Measurements from ENCODE around the gene ONECUT2.

GRCh38 chr18:57432751-57433400, 2.3 kb upstream of the ONECUT2 start:
- TF ChIP-seq, protein P1, sequence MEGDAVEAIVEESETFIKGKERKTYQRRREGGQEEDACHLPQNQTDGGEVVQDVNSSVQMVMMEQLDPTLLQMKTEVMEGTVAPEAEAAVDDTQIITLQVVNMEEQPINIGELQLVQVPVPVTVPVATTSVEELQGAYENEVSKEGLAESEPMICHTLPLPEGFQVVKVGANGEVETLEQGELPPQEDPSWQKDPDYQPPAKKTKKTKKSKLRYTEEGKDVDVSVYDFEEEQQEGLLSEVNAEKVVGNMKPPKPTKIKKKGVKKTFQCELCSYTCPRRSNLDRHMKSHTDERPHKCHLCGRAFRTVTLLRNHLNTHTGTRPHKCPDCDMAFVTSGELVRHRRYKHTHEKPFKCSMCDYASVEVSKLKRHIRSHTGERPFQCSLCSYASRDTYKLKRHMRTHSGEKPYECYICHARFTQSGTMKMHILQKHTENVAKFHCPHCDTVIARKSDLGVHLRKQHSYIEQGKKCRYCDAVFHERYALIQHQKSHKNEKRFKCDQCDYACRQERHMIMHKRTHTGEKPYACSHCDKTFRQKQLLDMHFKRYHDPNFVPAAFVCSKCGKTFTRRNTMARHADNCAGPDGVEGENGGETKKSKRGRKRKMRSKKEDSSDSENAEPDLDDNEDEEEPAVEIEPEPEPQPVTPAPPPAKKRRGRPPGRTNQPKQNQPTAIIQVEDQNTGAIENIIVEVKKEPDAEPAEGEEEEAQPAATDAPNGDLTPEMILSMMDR (conservative IDR thresholded peaks at IDR 0.05; ENCODE audit: low read depth in 2 of 2) = no peak
- TF ChIP-seq JUNB (IDR thresholded peaks at IDR 0.05; ENCODE audit: unreplicated experiment) = no peak
- peak; percentile 63 for TF ChIP-seq EZH2 (IDR thresholded peaks at IDR 0.05; ENCODE audit: low read depth, unreplicated experiment)
- no peak for TF ChIP-seq POLR2AphosphoS5 (IDR thresholded peaks at IDR 0.05; ENCODE audit: low read depth)
- no peak for TF ChIP-seq EZH2phosphoT487 (IDR thresholded peaks at IDR 0.05; ENCODE audit: unreplicated experiment)
- TF ChIP-seq, protein P2, sequence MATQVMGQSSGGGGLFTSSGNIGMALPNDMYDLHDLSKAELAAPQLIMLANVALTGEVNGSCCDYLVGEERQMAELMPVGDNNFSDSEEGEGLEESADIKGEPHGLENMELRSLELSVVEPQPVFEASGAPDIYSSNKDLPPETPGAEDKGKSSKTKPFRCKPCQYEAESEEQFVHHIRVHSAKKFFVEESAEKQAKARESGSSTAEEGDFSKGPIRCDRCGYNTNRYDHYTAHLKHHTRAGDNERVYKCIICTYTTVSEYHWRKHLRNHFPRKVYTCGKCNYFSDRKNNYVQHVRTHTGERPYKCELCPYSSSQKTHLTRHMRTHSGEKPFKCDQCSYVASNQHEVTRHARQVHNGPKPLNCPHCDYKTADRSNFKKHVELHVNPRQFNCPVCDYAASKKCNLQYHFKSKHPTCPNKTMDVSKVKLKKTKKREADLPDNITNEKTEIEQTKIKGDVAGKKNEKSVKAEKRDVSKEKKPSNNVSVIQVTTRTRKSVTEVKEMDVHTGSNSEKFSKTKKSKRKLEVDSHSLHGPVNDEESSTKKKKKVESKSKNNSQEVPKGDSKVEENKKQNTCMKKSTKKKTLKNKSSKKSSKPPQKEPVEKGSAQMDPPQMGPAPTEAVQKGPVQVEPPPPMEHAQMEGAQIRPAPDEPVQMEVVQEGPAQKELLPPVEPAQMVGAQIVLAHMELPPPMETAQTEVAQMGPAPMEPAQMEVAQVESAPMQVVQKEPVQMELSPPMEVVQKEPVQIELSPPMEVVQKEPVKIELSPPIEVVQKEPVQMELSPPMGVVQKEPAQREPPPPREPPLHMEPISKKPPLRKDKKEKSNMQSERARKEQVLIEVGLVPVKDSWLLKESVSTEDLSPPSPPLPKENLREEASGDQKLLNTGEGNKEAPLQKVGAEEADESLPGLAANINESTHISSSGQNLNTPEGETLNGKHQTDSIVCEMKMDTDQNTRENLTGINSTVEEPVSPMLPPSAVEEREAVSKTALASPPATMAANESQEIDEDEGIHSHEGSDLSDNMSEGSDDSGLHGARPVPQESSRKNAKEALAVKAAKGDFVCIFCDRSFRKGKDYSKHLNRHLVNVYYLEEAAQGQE (IDR thresholded peaks at IDR 0.05; ENCODE audit: unreplicated experiment) = no peak
- TF ChIP-seq CREB1 (CRISPR knock-in tag; IDR thresholded peaks at IDR 0.05; ENCODE audit: low read depth) = no peak
- no peak for TF ChIP-seq STAT1 (IDR thresholded peaks at IDR 0.05; ENCODE audit: unreplicated experiment)
- TF ChIP-seq, protein P3, sequence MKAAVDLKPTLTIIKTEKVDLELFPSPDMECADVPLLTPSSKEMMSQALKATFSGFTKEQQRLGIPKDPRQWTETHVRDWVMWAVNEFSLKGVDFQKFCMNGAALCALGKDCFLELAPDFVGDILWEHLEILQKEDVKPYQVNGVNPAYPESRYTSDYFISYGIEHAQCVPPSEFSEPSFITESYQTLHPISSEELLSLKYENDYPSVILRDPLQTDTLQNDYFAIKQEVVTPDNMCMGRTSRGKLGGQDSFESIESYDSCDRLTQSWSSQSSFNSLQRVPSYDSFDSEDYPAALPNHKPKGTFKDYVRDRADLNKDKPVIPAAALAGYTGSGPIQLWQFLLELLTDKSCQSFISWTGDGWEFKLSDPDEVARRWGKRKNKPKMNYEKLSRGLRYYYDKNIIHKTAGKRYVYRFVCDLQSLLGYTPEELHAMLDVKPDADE (IDR thresholded peaks at IDR 0.05) = no peak
- TF ChIP-seq NANOG (IDR thresholded peaks at IDR 0.05; ENCODE audit: borderline replicate concordance) = no peak
- TF ChIP-seq ZNF114 (CRISPR knock-in tag; IDR thresholded peaks at IDR 0.05) = no peak
- TF ChIP-seq ZNF331 (CRISPR knock-in tag; IDR thresholded peaks at IDR 0.05; ENCODE audit: low read depth) = no peak
